HEK293 (cell line): Measurements from ENCODE around the gene PLSCR1.
A peak's percentile ranks its signal among the peaks of the same experiment; 100 is the strongest.

Experiments
- BCL11B ChIP-seq: fragments of 450-650 bp; formaldehyde crosslinking; IDR thresholded peaks from 2 replicates; pipeline ENCODE4 v1.5.1; 2016; ENCODE audit warnings: low read depth, missing biosample characterization, missing genetic modification characterization
- EGR2 ChIP-seq: fragments of 450-650 bp; formaldehyde crosslinking; IDR thresholded peaks from 2 replicates; pipeline ENCODE4 v1.5.1; 2016; ENCODE audit warnings: low read depth, missing biosample characterization, missing genetic modification characterization
- GLI2 ChIP-seq: fragments of 450-650 bp; formaldehyde crosslinking; IDR thresholded peaks from 2 replicates; pipeline ENCODE4; 2017; ENCODE audit warnings: missing biosample characterization, missing genetic modification characterization, low read depth, borderline replicate concordance
- HOXD13 ChIP-seq: sonication (generic); formaldehyde crosslinking; IDR thresholded peaks from 2 replicates; pipeline ENCODE4 v1.8.0; 2022; ENCODE audit warnings: missing genetic modification reagents, borderline replicate concordance
- KLF10 ChIP-seq: fragments of 450-650 bp; IDR thresholded peaks from 2 replicates; pipeline ENCODE4 v1.5.1; 2018; ENCODE audit warnings: missing biosample characterization, mild to moderate bottlenecking, missing genetic modification characterization
- MZF1 ChIP-seq: fragments of 450-650 bp; formaldehyde crosslinking; IDR thresholded peaks from 2 replicates; pipeline ENCODE4 v1.5.1; 2017; ENCODE audit warnings: missing biosample characterization, missing genetic modification characterization, borderline replicate concordance
- OVOL3 ChIP-seq: fragments of 450-650 bp; formaldehyde crosslinking; IDR thresholded peaks from 2 replicates; pipeline ENCODE4 v1.5.1; 2016; ENCODE audit warnings: missing biosample characterization, missing genetic modification characterization
- SP3 ChIP-seq: fragments of 450-650 bp; formaldehyde crosslinking; IDR thresholded peaks from 2 replicates; pipeline ENCODE4 v1.5.1; 2016; ENCODE audit warnings: missing biosample characterization, missing genetic modification characterization
- TCF7L2 ChIP-seq: IDR thresholded peaks from 2 replicates; pipeline ENCODE4 v1.6.1; 2011; ENCODE audit warnings: low read depth, mild to moderate bottlenecking, inconsistent platforms, low read length, moderate library complexity, borderline replicate concordance
- ZBTB17 ChIP-seq: fragments of 450-650 bp; formaldehyde crosslinking; IDR thresholded peaks from 2 replicates; pipeline ENCODE4 v1.5.1; 2016; ENCODE audit warnings: missing biosample characterization, missing genetic modification characterization
- ZBTB21 ChIP-seq: fragments of 450-650 bp; formaldehyde crosslinking; IDR thresholded peaks from 2 replicates; pipeline ENCODE4 v1.5.1; 2017; ENCODE audit warnings: missing biosample characterization, missing genetic modification characterization
- ZBTB48 ChIP-seq: fragments of 450-650 bp; formaldehyde crosslinking; IDR thresholded peaks from 2 replicates; pipeline ENCODE4 v1.5.1; 2016; ENCODE audit warnings: missing biosample characterization, missing genetic modification characterization
- ZBTB7A ChIP-seq: fragments of 450-650 bp; formaldehyde crosslinking; IDR thresholded peaks from 2 replicates; pipeline ENCODE4 v1.5.1; 2016; ENCODE audit warnings: low read depth, missing biosample characterization, missing genetic modification characterization
- ZFHX2 ChIP-seq: fragments of 450-650 bp; formaldehyde crosslinking; conservative IDR thresholded peaks from 2 replicates; pipeline ENCODE4 v1.5.1; 2016; ENCODE audit warnings: missing biosample characterization, missing genetic modification characterization
- ZNF184 ChIP-seq: fragments of 450-650 bp; IDR thresholded peaks from 2 replicates; pipeline ENCODE4 v1.5.1; 2018; ENCODE audit warnings: missing biosample characterization, mild to moderate bottlenecking, missing genetic modification characterization
- ZNF211 ChIP-seq: fragments of 450-650 bp; formaldehyde crosslinking; IDR thresholded peaks from 2 replicates; pipeline ENCODE4 v1.5.1; 2016; ENCODE audit warnings: low read depth, missing biosample characterization, missing genetic modification characterization
- ZNF302 ChIP-seq: fragments of 450-650 bp; formaldehyde crosslinking; IDR thresholded peaks from 2 replicates; pipeline ENCODE4 v1.5.1; 2016; ENCODE audit warnings: missing biosample characterization, missing genetic modification characterization, low read depth
- ZNF341 ChIP-seq: fragments of 450-650 bp; formaldehyde crosslinking; IDR thresholded peaks from 2 replicates; pipeline ENCODE4; 2016; ENCODE audit warnings: low read depth, missing biosample characterization, missing genetic modification characterization
- ZNF404 ChIP-seq: fragments of 450-650 bp; formaldehyde crosslinking; IDR thresholded peaks from 2 replicates; pipeline ENCODE4 v1.5.1; 2017; ENCODE audit warnings: missing biosample characterization, missing genetic modification characterization
- ZNF423 ChIP-seq: fragments of 450-650 bp; formaldehyde crosslinking; IDR thresholded peaks from 2 replicates; pipeline ENCODE4 v1.5.1; 2016; ENCODE audit warnings: missing biosample characterization, missing genetic modification characterization
- ZNF473 ChIP-seq: fragments of 450-650 bp; formaldehyde crosslinking; IDR thresholded peaks from 2 replicates; pipeline ENCODE4 v1.5.1; 2017; ENCODE audit warnings: missing biosample characterization, missing genetic modification characterization
- ZNF514 ChIP-seq: fragments of 450-650 bp; formaldehyde crosslinking; IDR thresholded peaks from 2 replicates; pipeline ENCODE4 v1.5.1; 2016; ENCODE audit warnings: missing biosample characterization, missing genetic modification characterization
- ZNF623 ChIP-seq: fragments of 450-650 bp; formaldehyde crosslinking; IDR thresholded peaks from 2 replicates; pipeline ENCODE4 v1.5.1; 2016; ENCODE audit warnings: missing biosample characterization, missing genetic modification characterization
- TF ChIP-seq, protein P1 (sequence below): fragments of 450-650 bp; formaldehyde crosslinking; IDR thresholded peaks from 2 replicates; pipeline ENCODE4 v1.5.1; 2016; ENCODE audit warnings: missing biosample characterization, missing genetic modification characterization
- TF ChIP-seq, protein P2 (sequence below): fragments of 450-650 bp; formaldehyde crosslinking; IDR thresholded peaks from 2 replicates; pipeline ENCODE4 v1.5.0; 2017; ENCODE audit warnings: missing biosample characterization, missing genetic modification characterization, borderline replicate concordance
- TF ChIP-seq, protein P3 (sequence below): fragments of 450-650 bp; formaldehyde crosslinking; IDR thresholded peaks from 2 replicates; pipeline ENCODE4 v1.5.1; 2016; ENCODE audit warnings: missing biosample characterization, missing genetic modification characterization, borderline replicate concordance
- TF ChIP-seq, protein P4 (sequence below): fragments of 450-650 bp; formaldehyde crosslinking; conservative IDR thresholded peaks from 2 replicates; pipeline ENCODE4 v1.5.1; 2016; ENCODE audit warnings: low read depth, missing biosample characterization, missing genetic modification characterization

The PLSCR1 gene

DNA sequence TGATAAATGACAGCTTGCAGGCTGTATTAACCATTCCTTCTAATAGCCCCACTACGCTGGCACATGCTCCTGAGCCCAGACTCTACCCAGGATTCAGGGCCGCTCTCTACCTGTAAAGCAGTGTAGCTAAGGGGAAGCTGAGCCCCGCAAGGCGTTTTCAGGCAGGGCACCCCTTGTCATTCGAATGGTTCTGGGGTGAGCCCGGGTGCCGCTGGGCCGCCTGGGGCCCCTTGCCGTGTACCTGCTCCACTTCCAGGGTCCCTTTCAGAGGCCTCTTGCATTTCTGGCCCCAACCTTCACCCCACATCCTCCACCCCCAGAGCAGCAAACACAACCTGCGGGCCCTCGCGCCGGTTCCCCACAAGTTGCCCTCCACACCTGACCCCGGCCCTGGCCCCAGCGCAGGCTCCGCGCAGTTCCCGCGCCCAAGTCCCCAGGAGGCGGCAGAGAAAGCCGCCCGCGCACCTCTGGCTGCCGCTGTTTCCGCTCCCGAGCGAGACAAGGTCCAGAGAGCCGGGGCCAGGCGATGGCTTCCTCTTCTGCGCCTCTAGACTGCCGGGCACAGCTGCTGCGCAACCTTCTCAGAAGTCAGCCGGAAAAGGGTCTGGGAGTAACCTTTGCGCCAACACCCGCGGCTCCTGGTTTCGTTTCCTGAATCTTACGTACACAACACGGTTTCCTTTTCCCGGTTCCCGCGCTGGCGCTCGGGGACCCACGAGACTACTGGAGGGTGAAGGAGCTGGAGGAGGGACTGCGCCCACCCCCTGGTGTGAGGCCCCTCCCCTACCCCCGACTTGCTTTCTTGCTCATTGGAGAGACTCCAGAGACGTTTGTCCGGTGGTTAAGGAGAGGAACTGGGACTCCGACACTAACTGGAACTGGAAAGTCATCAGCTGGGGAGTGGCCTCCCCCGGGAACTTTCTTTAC, at the start of gene PLSCR1 (continued):
- TF ChIP-seq, protein P1, sequence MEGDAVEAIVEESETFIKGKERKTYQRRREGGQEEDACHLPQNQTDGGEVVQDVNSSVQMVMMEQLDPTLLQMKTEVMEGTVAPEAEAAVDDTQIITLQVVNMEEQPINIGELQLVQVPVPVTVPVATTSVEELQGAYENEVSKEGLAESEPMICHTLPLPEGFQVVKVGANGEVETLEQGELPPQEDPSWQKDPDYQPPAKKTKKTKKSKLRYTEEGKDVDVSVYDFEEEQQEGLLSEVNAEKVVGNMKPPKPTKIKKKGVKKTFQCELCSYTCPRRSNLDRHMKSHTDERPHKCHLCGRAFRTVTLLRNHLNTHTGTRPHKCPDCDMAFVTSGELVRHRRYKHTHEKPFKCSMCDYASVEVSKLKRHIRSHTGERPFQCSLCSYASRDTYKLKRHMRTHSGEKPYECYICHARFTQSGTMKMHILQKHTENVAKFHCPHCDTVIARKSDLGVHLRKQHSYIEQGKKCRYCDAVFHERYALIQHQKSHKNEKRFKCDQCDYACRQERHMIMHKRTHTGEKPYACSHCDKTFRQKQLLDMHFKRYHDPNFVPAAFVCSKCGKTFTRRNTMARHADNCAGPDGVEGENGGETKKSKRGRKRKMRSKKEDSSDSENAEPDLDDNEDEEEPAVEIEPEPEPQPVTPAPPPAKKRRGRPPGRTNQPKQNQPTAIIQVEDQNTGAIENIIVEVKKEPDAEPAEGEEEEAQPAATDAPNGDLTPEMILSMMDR (tag by site-specific recombination): 0 out of 2 replicates have a peak, but pooled peaks have one; percentile 8
- TF ChIP-seq GLI2 (no peak), OVOL3 (no peak), ZNF404 (no peak), TCF7L2 (no peak), ZNF184 (no peak), ZBTB17 (tag by site-specific recombination) (peak; percentile 52), BCL11B (no peak), KLF10 (tag by site-specific recombination) (no peak), ZFHX2 (peak; percentile 22; the same call in 1 of the 2 replicates), HOXD13 (CRISPR knock-in tag) (no peak), ZNF341 (tag by site-specific recombination) (peak; percentile 57), ZNF423 (tag by site-specific recombination) (peak; percentile 33; the same call in 1 of the 2 replicates), ZNF514 (tag by site-specific recombination) (no peak), EGR2 (tag by site-specific recombination) (0 out of 2 replicates have a peak, but pooled peaks have one; percentile 34), ZNF473 (tag by site-specific recombination) (no peak), ZNF623 (no peak), ZNF211 (tag by site-specific recombination) (no peak), ZNF302 (tag by site-specific recombination) (no peak), SP3 (peak; percentile 39; the same call in 1 of the 2 replicates), ZBTB21 (tag by site-specific recombination) (no peak), ZBTB48 (tag by site-specific recombination) (0 out of 2 replicates have a peak, but pooled peaks have one; percentile 6), ZBTB7A (tag by site-specific recombination) (no peak), MZF1 (peak; percentile 90; the same call in 1 of the 2 replicates)
- TF ChIP-seq, protein P2, sequence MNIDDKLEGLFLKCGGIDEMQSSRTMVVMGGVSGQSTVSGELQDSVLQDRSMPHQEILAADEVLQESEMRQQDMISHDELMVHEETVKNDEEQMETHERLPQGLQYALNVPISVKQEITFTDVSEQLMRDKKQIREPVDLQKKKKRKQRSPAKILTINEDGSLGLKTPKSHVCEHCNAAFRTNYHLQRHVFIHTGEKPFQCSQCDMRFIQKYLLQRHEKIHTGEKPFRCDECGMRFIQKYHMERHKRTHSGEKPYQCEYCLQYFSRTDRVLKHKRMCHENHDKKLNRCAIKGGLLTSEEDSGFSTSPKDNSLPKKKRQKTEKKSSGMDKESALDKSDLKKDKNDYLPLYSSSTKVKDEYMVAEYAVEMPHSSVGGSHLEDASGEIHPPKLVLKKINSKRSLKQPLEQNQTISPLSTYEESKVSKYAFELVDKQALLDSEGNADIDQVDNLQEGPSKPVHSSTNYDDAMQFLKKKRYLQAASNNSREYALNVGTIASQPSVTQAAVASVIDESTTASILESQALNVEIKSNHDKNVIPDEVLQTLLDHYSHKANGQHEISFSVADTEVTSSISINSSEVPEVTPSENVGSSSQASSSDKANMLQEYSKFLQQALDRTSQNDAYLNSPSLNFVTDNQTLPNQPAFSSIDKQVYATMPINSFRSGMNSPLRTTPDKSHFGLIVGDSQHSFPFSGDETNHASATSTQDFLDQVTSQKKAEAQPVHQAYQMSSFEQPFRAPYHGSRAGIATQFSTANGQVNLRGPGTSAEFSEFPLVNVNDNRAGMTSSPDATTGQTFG (tag by site-specific recombination): no peak
- TF ChIP-seq, protein P3, sequence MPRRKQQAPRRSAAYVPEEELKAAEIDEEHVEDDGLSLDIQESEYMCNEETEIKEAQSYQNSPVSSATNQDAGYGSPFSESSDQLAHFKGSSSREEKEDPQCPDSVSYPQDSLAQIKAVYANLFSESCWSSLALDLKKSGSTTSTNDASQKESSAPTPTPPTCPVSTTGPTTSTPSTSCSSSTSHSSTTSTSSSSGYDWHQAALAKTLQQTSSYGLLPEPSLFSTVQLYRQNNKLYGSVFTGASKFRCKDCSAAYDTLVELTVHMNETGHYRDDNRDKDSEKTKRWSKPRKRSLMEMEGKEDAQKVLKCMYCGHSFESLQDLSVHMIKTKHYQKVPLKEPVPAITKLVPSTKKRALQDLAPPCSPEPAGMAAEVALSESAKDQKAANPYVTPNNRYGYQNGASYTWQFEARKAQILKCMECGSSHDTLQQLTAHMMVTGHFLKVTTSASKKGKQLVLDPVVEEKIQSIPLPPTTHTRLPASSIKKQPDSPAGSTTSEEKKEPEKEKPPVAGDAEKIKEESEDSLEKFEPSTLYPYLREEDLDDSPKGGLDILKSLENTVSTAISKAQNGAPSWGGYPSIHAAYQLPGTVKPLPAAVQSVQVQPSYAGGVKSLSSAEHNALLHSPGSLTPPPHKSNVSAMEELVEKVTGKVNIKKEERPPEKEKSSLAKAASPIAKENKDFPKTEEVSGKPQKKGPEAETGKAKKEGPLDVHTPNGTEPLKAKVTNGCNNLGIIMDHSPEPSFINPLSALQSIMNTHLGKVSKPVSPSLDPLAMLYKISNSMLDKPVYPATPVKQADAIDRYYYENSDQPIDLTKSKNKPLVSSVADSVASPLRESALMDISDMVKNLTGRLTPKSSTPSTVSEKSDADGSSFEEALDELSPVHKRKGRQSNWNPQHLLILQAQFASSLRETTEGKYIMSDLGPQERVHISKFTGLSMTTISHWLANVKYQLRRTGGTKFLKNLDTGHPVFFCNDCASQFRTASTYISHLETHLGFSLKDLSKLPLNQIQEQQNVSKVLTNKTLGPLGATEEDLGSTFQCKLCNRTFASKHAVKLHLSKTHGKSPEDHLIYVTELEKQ (tag by site-specific recombination): no peak
- TF ChIP-seq, protein P4, sequence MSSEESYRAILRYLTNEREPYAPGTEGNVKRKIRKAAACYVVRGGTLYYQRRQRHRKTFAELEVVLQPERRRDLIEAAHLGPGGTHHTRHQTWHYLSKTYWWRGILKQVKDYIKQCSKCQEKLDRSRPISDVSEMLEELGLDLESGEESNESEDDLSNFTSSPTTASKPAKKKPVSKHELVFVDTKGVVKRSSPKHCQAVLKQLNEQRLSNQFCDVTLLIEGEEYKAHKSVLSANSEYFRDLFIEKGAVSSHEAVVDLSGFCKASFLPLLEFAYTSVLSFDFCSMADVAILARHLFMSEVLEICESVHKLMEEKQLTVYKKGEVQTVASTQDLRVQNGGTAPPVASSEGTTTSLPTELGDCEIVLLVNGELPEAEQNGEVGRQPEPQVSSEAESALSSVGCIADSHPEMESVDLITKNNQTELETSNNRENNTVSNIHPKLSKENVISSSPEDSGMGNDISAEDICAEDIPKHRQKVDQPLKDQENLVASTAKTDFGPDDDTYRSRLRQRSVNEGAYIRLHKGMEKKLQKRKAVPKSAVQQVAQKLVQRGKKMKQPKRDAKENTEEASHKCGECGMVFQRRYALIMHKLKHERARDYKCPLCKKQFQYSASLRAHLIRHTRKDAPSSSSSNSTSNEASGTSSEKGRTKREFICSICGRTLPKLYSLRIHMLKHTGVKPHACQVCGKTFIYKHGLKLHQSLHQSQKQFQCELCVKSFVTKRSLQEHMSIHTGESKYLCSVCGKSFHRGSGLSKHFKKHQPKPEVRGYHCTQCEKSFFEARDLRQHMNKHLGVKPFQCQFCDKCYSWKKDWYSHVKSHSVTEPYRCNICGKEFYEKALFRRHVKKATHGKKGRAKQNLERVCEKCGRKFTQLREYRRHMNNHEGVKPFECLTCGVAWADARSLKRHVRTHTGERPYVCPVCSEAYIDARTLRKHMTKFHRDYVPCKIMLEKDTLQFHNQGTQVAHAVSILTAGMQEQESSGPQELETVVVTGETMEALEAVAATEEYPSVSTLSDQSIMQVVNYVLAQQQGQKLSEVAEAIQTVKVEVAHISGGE (tag by site-specific recombination): peak; percentile 84
